Measurements from ENCODE around the gene CIAPIN1.
"Not testable (repeated sequence)": the region's sequence is repeated elsewhere in the genome, so short reads cannot be mapped to it uniquely, and the experiment has no call there.

CIAPIN1 gene

GRCh38 chr16:57406881-57407280 lies 40.3 kb downstream of the CIAPIN1 start:
- no peak for DNase-seq (ENCODE audit: low spot score)

GRCh38 chr16:57405097-57405496 lies 42.1 kb downstream of the CIAPIN1 start:
- no peak for DNase-seq (ENCODE audit: low spot score)

- no peak for DNase-seq (ENCODE audit: low spot score)
Observed at GRCh38 chr16:57403965-57404817, 43.0 kb downstream of the CIAPIN1 start, which contains the start of gene CCL17. Gene CCL17 (plus strand): TSS chr16:57404767. CDS start chr16:57413933, 9,166 bp downstream.

- DNase-seq (ENCODE audit: low spot score), result no peak
Observed at GRCh38 chr16:57401943-57402640, 45.1 kb downstream of the CIAPIN1 start.

GRCh38 chr16:57397493-57397892 lies 49.7 kb downstream of the CIAPIN1 start:
- DNase-seq (ENCODE audit: low spot score), result not testable (repeated sequence)

- DNase-seq (ENCODE audit: low spot score), result no peak
Observed at GRCh38 chr16:57396786-57397185, 50.4 kb downstream of the CIAPIN1 start.

- no peak for DNase-seq (ENCODE audit: low spot score)
Observed at GRCh38 chr16:57395026-57395425, 52.2 kb downstream of the CIAPIN1 start.

- no peak for DNase-seq (ENCODE audit: low spot score)
Observed at GRCh38 chr16:57394444-57394843, 52.7 kb downstream of the CIAPIN1 start.

GRCh38 chr16:57392694-57393093 lies 54.5 kb downstream of the CIAPIN1 start:
- no peak for DNase-seq (ENCODE audit: low spot score)

- no peak for DNase-seq (ENCODE audit: low spot score)
Observed at GRCh38 chr16:57391708-57392107, 55.5 kb downstream of the CIAPIN1 start.

GRCh38 chr16:57391300-57391699 lies 55.9 kb downstream of the CIAPIN1 start:
- no peak for DNase-seq (ENCODE audit: low spot score)

GRCh38 chr16:57390636-57391295 lies 56.4 kb downstream of the CIAPIN1 start:
- no peak for DNase-seq (ENCODE audit: low spot score)

GRCh38 chr16:57389087-57389468 lies 58.1 kb downstream of the CIAPIN1 start:
- no peak for DNase-seq (ENCODE audit: low spot score)

- DNase-seq (ENCODE audit: low spot score), result no peak
Observed at GRCh38 chr16:57388359-57389086, 58.7 kb downstream of the CIAPIN1 start.

- no peak for DNase-seq (ENCODE audit: low spot score)
Observed at GRCh38 chr16:57387598-57388354, 59.4 kb downstream of the CIAPIN1 start.

- peak; percentile 37 for DNase-seq (ENCODE audit: low spot score)
Observed at GRCh38 chr16:57386381-57386951, 60.7 kb downstream of the CIAPIN1 start.

GRCh38 chr16:57385083-57385482 lies 62.1 kb downstream of the CIAPIN1 start:
- no peak for DNase-seq (ENCODE audit: low spot score)

- no peak for DNase-seq (ENCODE audit: low spot score)
Observed at GRCh38 chr16:57384248-57385070, 62.7 kb downstream of the CIAPIN1 start.

- DNase-seq (ENCODE audit: low spot score), result no peak
Observed at GRCh38 chr16:57383276-57384247, 63.6 kb downstream of the CIAPIN1 start.
